Inflammatory macrophage treated with lipopolysaccharide for 4 hours (primary cell): Measurements from ENCODE around the gene CNPY2.
"Not testable (repeated sequence)": the region's sequence is repeated elsewhere in the genome, so short reads cannot be mapped to it uniquely, and the experiment has no call there.

Source experiments
- DNase-seq: peaks from one replicate; pipeline ENCODE4 v3.0.0-alpha.2; 2020

Gene CNPY2

DNA sequence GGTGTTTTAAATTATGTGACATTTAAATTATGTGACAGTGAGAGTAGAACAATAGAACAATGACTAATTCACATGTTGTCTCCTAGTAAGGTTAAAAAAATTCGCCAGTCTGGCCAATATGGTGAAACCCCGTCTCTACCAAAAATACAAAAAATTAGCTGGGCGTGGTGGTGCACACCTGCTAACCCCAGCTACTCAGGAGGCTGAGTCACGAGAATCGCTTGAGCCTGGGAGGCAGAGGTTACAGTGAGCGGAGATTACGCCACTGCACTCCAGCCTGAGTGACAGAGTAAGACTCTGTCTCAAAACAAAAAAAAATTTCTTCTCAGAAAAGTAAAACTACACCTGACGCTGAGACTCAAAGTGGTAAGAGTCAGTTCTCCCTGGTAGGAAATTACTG, 18.4 kb downstream of the CNPY2 start:
- no peak for DNase-seq

DNA sequence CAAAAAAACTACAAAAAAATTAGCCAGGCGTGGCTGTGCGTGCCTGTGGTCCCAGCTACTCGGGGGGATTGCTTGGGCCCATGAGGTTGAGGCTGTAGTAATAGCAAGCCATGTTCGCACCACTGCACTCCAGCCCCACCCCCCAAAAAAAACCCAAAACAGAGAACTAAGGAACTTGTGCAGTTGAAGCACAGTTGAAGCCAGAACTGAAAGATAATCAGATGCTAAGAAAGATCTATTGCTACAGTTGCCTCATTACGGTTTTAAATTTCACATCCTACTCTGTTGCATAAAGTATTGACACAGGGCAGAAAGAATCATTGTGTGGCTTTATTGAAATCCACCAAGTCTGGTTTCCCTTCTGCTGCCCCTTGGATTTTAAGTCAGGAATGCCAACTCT, 19.5 kb downstream of the CNPY2 start:
- DNase-seq, result peak; percentile 80

GRCh38 chr12:56293795-56294194, 22.0 kb downstream of the CNPY2 start:
- no peak for DNase-seq

DNA sequence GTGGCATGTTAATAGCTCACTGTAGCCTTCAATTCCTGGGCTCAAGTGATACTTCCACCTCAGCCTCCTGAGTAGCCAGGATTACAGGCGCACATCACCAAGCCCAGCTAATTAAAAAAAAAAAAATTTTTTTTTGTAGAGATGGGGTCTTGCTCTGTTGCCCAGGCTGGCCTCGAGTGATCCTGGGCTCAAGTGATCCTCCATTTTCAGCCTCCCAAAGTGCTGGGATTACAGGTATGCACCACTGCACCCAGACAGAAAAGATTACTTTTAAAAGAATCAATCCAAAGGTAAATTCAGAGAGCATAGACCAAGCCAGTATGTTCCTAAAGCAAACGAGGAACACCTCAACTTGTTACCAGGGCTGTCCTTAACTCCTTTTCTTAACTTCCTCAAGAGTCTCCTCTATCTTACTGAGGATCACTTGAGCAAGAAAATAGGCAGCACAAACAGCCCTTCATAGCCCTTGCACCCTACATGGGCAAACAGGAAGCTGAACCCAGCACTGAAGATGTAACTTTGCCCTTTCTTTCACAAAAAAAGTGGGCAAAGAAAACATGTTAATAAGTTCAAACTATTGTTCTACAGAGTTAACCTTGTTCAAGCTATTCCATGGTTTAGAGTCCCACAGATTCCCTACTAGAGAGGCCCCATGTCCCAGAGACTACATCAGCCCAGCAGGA, 26.9 kb downstream of the CNPY2 start:
- DNase-seq, result peak; percentile 26

GRCh38 chr12:56286044-56286830, 29.6 kb downstream of the CNPY2 start:
- no peak for DNase-seq

- DNase-seq, result not testable (repeated sequence)
Measured at GRCh38 chr12:56284263-56284662, 31.5 kb downstream of the CNPY2 start.

DNA sequence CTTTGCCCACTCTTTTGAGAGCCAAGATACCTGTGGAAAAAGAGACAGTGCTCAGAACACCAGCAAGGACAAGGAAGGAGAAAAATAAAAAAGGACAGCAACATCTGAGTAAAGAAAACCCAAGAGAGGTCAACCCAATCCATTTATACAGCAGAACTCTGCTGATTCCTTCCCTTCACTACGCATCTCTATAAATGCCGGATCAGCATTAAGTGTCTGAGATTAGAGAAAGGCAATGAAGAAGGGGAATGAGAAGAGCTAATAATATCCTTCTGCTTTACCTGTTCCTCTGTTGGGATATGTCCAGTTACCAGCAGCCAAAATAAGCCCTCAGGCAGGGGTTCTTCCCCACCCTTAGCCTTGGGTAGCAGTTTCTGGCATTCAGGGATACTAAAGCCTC, 33.2 kb downstream of the CNPY2 start:
- no peak for DNase-seq

DNA sequence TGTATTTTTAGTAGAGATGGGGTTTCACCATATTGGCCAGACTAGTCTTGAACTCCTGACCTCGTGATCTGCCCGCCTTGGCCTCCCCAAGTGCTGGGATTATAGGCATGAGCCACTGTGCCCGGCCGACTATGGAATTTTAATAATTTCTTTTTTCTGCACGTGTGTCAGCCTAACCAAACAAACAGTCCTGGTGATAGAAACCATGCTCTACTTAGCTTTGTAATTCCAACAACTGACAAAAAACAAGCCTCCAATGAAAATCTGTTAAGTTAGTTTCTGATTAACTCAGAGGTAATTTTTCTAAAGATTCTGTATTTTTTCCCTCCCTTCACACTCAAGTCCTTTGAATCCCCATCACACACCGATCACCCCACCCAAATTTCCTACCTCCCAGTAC, 33.8 kb downstream of the CNPY2 start:
- DNase-seq, result no peak

GRCh38 chr12:56280849-56281248, 34.9 kb downstream of the CNPY2 start:
- DNase-seq, result no peak

DNA sequence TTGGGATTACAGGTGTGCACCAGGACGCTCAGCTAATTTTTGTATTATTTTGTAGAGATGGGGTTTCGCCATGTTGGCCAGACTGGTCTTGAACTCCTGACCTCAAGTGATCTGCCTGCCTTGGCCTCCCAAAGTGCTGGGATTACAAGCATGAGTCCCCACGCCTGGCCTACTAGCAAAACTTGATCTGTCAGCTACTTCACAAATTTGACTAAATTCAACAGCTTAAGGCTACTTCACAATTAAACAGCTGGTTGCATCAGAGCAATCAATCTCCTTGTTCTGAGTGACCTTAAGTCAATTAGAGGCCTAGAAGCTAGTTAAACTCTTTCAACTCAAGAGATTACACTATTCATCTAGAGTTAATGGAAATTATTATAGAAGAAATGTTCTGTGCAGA, 36.9 kb downstream of the CNPY2 start:
- DNase-seq, result no peak

DNA sequence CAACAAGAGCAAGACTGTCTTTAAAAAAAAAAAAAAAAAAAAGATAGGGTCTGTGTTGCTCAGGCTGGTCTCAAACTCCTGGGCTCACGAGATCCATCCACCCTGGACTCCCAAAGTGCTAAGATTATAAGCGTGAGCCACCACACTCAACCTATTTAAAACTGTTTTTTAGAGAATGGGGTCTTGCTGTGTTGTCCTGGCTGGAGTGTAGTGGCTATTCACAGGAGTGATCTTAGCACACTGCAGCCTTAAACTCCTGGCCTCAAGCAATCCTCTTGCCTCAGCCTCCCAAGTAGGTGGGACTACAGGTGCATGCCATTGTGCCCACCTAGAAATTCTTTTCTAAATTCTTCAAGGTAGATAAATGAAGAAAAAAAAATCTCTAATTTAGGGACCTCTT, 41.5 kb downstream of the CNPY2 start:
- DNase-seq, result no peak

- not testable (repeated sequence) for DNase-seq
Measured at GRCh38 chr12:56272468-56272867, 43.3 kb downstream of the CNPY2 start.

DNA sequence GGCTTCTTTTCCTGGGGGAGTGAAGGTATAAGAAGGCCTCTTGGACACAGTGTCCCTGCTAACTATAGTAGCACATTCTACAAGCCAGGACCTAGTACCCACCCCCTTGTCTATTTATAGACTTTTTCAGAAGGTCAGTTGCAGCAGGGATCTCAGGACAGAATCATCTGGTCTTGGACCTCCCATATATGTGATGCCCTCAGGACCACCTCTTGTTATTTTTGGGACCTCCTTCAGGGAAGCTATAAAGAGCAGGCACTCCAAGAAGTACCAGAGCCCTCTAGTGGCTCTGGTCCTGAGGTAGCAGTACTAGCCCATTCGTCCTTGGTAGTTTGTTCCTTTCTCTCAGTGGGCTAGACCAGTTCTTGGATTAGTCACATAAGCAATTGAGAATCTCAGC, 44.8 kb downstream of the CNPY2 start:
- peak; percentile 16 for DNase-seq

DNA sequence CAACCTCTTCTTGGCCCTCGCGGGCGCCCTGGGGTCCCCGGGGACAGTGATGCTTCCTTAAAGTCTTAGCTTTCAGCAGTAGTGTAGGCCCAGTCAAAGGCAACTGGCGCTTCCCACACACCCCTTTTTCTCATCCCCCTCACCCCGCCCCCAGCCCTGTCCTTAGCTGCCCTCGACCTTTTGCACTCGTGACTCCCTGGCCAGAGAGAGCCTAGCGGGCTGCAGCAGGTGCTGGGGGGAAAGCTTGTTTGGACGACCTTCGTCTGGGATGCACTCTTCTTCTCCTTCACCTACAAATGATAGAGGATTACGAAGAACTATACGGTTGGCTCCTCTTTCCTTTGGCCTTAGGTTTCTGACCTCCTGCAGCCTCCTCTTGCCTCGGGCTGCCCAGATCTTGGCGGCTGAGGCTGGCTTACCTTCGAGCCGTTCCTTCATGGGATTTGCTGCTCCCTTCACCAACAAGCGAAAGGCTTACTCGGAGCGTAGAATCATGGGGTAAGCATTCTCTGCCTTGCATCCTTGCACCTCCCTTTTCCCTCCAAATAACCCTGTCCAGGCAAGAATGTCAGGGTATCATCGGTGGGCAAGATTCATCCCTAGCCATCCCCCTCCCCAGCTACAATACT, 48.2 kb downstream of the CNPY2 start:
- DNase-seq, result no peak

- peak; percentile 74 for DNase-seq
Measured at GRCh38 chr12:56266693-56267442, 48.9 kb downstream of the CNPY2 start, which contains the start of gene COQ10A. TSS of gene COQ10A (plus strand) at chr12:56266942. CDS start at chr12:56267119, 177 bp downstream.

DNA sequence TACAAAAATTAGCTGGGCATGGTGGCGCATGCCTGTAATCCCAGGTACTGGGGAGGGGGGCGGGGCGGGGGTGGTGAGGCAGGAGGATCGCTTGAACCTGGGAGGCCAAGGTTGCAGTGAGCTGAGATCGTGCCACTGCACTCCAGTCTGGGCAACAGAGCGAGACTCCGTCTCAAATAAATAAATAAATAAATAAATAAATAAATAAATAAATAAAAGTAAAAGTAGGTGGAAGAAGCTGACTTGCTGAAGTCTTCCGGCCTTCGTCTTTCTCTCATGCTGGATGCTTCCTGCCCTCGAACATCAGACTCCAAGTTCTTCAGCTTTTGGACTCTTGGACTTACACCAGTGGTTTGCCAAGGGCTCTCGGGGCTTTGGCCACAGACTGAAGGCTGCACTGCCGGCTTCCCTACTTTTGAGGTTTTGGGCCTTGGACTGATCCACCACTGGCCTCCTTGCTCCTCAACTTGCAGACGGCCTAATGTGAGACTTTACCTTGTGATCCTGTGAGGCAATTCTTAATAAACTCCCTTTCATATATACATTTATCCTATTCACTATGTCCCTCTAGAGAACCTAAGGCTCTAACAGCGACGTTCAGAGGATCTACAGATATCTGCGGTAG, 49.6 kb downstream of the CNPY2 start:
- DNase-seq, result not testable (repeated sequence)

DNA sequence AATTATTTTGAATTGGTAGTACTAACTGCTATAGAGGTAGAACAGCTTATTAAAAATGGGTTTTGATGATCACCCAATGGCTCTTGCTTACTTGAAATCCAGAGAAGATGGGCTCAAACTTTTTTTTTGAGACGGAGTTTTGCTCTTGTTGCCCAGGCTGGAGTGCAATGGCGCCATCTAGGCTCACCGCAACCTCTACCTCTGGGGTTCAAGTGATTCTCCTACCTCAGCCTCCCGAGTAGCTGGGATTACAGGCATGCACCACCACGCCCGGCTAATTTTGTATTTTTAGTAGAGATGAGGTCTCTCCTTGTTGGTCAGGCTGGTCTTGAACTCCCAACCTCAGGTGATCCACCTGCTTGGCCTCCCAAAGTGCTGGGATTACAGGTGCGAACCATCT, 52.8 kb downstream of the CNPY2 start:
- DNase-seq, result not testable (repeated sequence)

GRCh38 chr12:56261503-56262232, 54.1 kb downstream of the CNPY2 start:
- DNase-seq, result peak; percentile 30

GRCh38 chr12:56260921-56261320, 54.9 kb downstream of the CNPY2 start:
- DNase-seq, result no peak

GRCh38 chr12:56260380-56260779, 55.4 kb downstream of the CNPY2 start:
- no peak for DNase-seq
